Choroid plexus epithelial cell (primary cell): ENCODE results near the gene TNFSF15.

Source experiments
- DNase-seq: peaks from one replicate; pipeline ENCODE4 v3.0.0-alpha.2; 2010; ENCODE audit warnings: low read depth
- H3K4me3 ChIP-seq: 2 replicates; pipeline ENCODE4 v1.5.1; 2011; ENCODE audit warnings: low read depth, mild to moderate bottlenecking, control low read depth, low read length, moderate library complexity
- TF ChIP-seq, protein P1 (sequence below): conservative IDR thresholded peaks from 2 replicates; pipeline ENCODE4 v1.5.1; 2011; ENCODE audit warnings: low read depth, mild to moderate bottlenecking, control low read depth, inconsistent platforms, low read length, moderate library complexity

Gene TNFSF15

DNA sequence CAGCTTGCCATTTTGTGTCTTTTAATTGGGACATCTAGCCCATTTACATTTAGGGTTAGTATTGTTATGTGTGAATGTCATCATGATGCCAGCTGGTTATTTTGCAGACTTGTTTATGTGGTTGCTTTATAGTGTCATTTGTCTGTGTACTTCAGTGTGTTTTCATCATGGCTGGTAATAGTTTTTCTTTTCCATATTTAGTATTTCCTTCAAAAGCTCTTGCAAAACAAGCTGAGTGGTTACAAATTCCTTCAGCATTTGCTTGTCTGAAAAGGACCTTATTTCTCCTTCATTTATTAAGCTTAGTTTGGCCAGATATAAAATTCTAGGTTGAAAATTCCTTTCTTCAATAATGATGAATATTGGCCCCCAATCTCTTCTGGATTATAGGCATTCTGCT is 28.5 kb upstream of the TNFSF15 start:
- TF ChIP-seq, protein P1, sequence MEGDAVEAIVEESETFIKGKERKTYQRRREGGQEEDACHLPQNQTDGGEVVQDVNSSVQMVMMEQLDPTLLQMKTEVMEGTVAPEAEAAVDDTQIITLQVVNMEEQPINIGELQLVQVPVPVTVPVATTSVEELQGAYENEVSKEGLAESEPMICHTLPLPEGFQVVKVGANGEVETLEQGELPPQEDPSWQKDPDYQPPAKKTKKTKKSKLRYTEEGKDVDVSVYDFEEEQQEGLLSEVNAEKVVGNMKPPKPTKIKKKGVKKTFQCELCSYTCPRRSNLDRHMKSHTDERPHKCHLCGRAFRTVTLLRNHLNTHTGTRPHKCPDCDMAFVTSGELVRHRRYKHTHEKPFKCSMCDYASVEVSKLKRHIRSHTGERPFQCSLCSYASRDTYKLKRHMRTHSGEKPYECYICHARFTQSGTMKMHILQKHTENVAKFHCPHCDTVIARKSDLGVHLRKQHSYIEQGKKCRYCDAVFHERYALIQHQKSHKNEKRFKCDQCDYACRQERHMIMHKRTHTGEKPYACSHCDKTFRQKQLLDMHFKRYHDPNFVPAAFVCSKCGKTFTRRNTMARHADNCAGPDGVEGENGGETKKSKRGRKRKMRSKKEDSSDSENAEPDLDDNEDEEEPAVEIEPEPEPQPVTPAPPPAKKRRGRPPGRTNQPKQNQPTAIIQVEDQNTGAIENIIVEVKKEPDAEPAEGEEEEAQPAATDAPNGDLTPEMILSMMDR = no peak

DNA sequence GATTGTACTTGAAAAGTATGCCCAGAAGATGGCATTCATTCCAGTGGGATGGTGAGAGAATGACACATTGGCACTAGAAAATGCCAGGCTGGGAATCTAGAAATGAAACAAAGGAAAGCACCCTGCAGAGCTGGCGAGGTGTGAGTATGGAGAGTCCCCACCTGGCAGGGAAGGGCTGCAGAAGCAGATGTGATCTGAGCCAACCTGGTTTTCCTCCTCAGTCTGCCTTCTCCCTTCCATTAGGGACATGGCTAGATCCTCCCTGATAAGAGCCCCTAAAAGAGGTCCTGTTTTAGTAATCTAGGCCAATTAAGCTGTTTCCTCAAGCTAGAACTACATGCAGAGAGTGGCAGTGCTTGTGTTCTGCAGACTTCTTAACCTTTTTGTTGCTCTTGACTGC is 24.7 kb upstream of the TNFSF15 start:
- TF ChIP-seq, protein P1 = no peak
- no peak for DNase-seq
- H3K4me3 ChIP-seq = no peak overlapping the region

More for the DNA sequence above, 28.5 kb upstream of the TNFSF15 start:
- peak; percentile 32 for DNase-seq
- no peak overlapping the region for H3K4me3 ChIP-seq

DNA sequence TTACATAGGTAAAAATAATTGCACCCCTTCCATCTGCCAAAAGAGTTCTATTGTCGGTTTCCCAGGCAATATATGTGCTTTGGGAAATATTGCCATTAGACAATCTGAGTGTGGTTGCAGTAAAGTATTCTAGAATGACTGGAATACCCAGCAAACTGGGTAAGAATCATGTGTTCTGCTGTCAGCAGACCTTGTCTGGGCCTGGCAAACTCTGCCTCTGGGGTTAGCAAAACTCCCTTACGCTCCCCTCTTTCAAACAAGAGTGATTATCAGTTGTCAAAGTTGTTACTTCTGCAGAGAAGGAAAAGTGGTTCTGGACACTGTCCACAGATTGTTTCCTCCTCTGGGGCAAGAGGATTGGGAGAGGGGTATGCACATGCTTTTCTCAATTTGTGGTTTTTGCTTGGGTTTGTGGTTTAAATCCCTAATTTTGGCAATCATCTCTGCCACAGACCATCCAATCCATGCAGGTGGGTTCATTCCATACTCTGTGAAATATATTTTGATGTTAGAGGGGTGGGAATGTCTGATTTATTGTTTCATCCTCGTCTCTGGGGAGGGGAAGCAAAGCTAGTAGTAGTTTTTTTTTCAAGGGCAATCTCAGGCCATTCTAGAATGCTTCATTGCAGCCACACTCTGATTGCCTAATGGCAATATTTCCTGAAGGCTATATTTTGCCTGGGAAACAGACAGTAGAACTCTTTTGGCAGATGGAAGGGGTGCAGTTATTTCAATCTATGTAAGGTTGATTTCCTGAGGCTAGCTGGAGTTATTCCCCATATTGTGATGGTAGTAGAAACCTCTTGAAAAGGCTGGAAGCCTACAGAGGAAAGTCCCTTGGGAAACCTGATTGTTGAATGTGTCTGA is 24.0 kb upstream of the TNFSF15 start:
- H3K4me3 ChIP-seq = no peak overlapping the region
- TF ChIP-seq, protein P1 = no peak
- no peak for DNase-seq

GRCh38 chr9:114828303-114828650 is 22.4 kb upstream of the TNFSF15 start:
- TF ChIP-seq, protein P1 = no peak
- DNase-seq = no peak

DNA sequence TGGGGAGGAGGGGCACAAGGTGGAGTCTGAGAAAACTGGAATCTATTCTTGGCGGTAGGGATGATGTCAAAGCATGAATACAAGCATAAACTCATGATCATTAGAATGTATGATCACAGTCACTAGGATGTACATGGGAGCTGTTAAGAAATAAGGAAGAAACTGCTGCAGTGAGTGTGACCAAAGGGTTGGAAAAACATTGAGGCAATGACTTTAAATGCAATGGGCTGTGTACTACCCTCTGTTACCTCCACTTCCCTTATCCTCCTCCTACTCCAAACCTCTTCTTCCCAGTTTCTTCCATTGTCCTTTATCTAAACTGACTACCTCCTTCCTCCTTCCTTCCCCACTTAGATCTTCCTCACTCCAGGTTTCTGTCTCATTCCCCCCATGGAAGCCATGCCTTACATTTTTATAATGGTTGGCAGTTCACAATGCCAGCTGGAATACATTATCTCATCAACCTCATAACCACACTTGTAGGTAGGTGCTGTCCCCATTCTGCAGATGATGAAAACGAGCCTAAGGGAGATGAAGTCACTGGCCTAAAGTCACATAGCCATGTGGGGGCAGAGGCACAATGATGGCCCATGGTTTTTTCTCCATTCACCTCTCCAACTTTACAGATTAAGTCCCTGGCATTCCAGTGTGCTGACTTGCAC is 21.9 kb upstream of the TNFSF15 start:
- DNase-seq = no peak
- H3K4me3 ChIP-seq = no peak overlapping the region
- TF ChIP-seq, protein P1 = no peak

More at GRCh38 chr9:114828303-114828650, 22.4 kb upstream of the TNFSF15 start:
- H3K4me3 ChIP-seq = no peak overlapping the region

DNA sequence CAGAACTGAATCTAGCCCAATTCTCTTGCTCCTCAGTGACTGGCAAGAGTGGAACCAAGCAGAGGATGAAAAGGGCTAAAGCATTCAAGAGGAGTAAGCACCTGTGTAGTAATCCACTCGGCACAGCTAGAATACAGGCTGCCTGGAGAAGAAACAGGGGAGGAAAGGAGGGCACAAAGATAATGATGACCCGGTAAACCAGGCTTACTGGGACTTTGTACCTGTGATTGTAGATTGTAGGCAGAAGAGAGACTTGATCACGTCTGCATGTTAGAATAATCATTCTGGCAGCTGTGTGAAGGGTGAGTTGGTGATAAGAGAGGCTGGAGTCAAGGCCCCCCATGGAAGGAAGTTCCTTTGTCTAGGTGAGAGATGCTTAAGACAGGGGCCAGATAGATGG is 20.6 kb upstream of the TNFSF15 start:
- DNase-seq = no peak
- TF ChIP-seq, protein P1 = no peak
- no peak overlapping the region for H3K4me3 ChIP-seq
